HepG2 (cell line): ENCODE results near the gene TMEM9. TPM values are rescaled to one million over a fixed set of nuclear protein-coding genes. Genes with fewer than 3 reads are reported as not detected.

Experiments
- ARHGAP35 ChIP-seq: sonication (generic); formaldehyde crosslinking; IDR thresholded peaks from 2 replicates; pipeline ENCODE4 v1.9.0; 2022; ENCODE audit warnings: mild to moderate bottlenecking, inconsistent platforms, moderate library complexity, missing genetic modification reagents, borderline replicate concordance
- ATF1 ChIP-seq: IDR thresholded peaks from 2 replicates; pipeline ENCODE4 v1.6.1; 2016; ENCODE audit warnings: mild to moderate bottlenecking, control low read depth
- ATRX ChIP-seq: sonication (generic); formaldehyde crosslinking; IDR thresholded peaks from 2 replicates; pipeline ENCODE4 v1.4.0; 2020; ENCODE audit warnings: missing genetic modification reagents, borderline replicate concordance
- CREM ChIP-seq, 2 experiments: sonication (generic) in 1 of 2; formaldehyde crosslinking in 1 of 2; IDR thresholded peaks; 2 replicates each; pipeline versions ENCODE4 v1.4.0 to v1.6.1; 2016 to 2020; ENCODE audit warnings: antibody characterized with exemption in 1 of 2, mild to moderate bottlenecking in 1 of 2, missing genetic modification reagents in 1 of 2
- ETV5 ChIP-seq: IDR thresholded peaks from 2 replicates; pipeline ENCODE4 v1.6.1; 2018; ENCODE audit warnings: missing biosample characterization, missing genetic modification reagents, inconsistent platforms, borderline replicate concordance
- FOXM1 ChIP-seq: sonication (generic); formaldehyde crosslinking; IDR thresholded peaks from 2 replicates; pipeline ENCODE4 v1.5.0; 2020; ENCODE audit warnings: missing genetic modification reagents
- HNRNPL ChIP-seq: fragments of 200-400 bp; formaldehyde crosslinking; IDR thresholded peaks from 2 replicates; pipeline ENCODE4 v1.6.1; 2017; ENCODE audit warnings: mild to moderate bottlenecking, low read depth, low read length
- KMT2B ChIP-seq: IDR thresholded peaks from 2 replicates; pipeline ENCODE4 v1.6.1; 2016; ENCODE audit warnings: missing genetic modification reagents, missing compliant biosample characterization
- MTERF4 ChIP-seq: sonication (generic); formaldehyde crosslinking; IDR thresholded peaks from 2 replicates; pipeline ENCODE4 v1.8.0; 2023; ENCODE audit warnings: mild to moderate bottlenecking, missing genetic modification reagents
- NRL ChIP-seq: sonication (generic); formaldehyde crosslinking; IDR thresholded peaks from 2 replicates; pipeline ENCODE4 v1.5.0; 2020; ENCODE audit warnings: missing genetic modification reagents, mild to moderate bottlenecking, moderate library complexity, borderline replicate concordance
- SAP130 ChIP-seq: IDR thresholded peaks from 2 replicates; pipeline ENCODE4 v1.6.1; 2016; ENCODE audit warnings: low read depth
- SMAD3 ChIP-seq: sonication (generic); formaldehyde crosslinking; IDR thresholded peaks from 2 replicates; pipeline ENCODE4 v1.4.0; 2020; ENCODE audit warnings: missing genetic modification reagents
- TCF12 ChIP-seq, 2 experiments: fragments of 450-650 bp in 1 of 2; sonication (generic) in 1 of 2; formaldehyde crosslinking in 1 of 2; IDR thresholded peaks; 2 replicates each; pipeline versions ENCODE4 v1.6.1 to v1.8.0; 2017 to 2022; ENCODE audit warnings: antibody characterized with exemption in 1 of 2, mild to moderate bottlenecking in 1 of 2, missing genetic modification reagents in 1 of 2, moderate library complexity in 1 of 2
- TEF ChIP-seq: sonication (generic); formaldehyde crosslinking; IDR thresholded peaks from 2 replicates; pipeline ENCODE4 v1.5.0; 2020; ENCODE audit warnings: missing genetic modification reagents
- ZMAT5 ChIP-seq: sonication (generic); formaldehyde crosslinking; IDR thresholded peaks from 2 replicates; pipeline ENCODE4 v1.5.0; 2020; ENCODE audit warnings: mild to moderate bottlenecking, low read depth, missing genetic modification reagents, borderline replicate concordance
- ZNF503 ChIP-seq: sonication (generic); formaldehyde crosslinking; IDR thresholded peaks from 2 replicates; pipeline ENCODE4 v1.4.0; 2020; ENCODE audit warnings: missing genetic modification reagents
- ZNF687 ChIP-seq: sonication (generic); formaldehyde crosslinking; IDR thresholded peaks from 2 replicates; pipeline ENCODE4 v1.5.1; 2020; ENCODE audit warnings: mild to moderate bottlenecking, missing genetic modification reagents, moderate library complexity
- ZNF746 ChIP-seq: sonication (generic); formaldehyde crosslinking; IDR thresholded peaks from 2 replicates; pipeline ENCODE4 v1.8.0; 2022; ENCODE audit warnings: mild to moderate bottlenecking, missing genetic modification reagents
- ZNF768 ChIP-seq: sonication (generic); formaldehyde crosslinking; IDR thresholded peaks from 2 replicates; pipeline ENCODE4 v1.4.0; 2020; ENCODE audit warnings: missing genetic modification reagents
- polyA plus RNA-seq, 8 experiments: library from polyadenylated mRNA; depleted of rRNA in 3 of 8; stranded (reverse) in 7 of 8; unstranded in 1 of 8; fragments of >200 nt; fragmentation: Illumina TruSeq in 4 of 8; extraction: Trizol in 4 of 8; gene quantifications; 2 replicates each; pipeline versions ENCODE4 v1.2.1 to v1.2.3, GENCODE V29; 2011 to 2016; ENCODE audit warnings: low read depth in 4 of 8, missing spikeins in 1 of 8, mixed read lengths in 1 of 8; ENCODE audit not compliant: insufficient read depth in 1 of 8
- total RNA-seq, 5 experiments: library from RNA; depleted of rRNA; stranded (reverse); fragments of >200 nt; fragmentation: Illumina TruSeq; extraction: Trizol; gene quantifications; 2 replicates each; pipeline ENCODE4 v1.2.3, GENCODE V29; 2016; ENCODE audit warnings: low read depth in 1 of 5

TMEM9 gene
- total and polyA plus RNA-seq, 2 of the 13 experiments (the other 11 are each of a cell fraction or from before 2014, with no cell fraction given): 60.9 to 102 TPM

- TF ChIP-seq ZNF687 (CRISPR knock-in tag): no peak
- peak; percentile 69; the same call in 1 of the 2 replicates for TF ChIP-seq KMT2B (CRISPR knock-in tag)
- peak; percentile 79 for TF ChIP-seq ATF1 (CRISPR knock-in tag)
- TF ChIP-seq ETV5 (CRISPR knock-in tag): peak; percentile 69
- peak; percentile 98 for TF ChIP-seq SMAD3
- no peak for TF ChIP-seq ZMAT5 (CRISPR knock-in tag)
- peak; percentile 13; the same call in 1 of the 2 replicates for TF ChIP-seq MTERF4 (CRISPR knock-in tag)
- no peak for TF ChIP-seq FOXM1
- no peak for TF ChIP-seq ZNF768 (CRISPR knock-in tag)
- no peak for TF ChIP-seq ATRX
- TF ChIP-seq HNRNPL: 0 out of 2 replicates have a peak, but pooled peaks have one; percentile 33
- TF ChIP-seq CREM (IDR thresholded peaks at IDR 0.05): peak; percentile 82
- no peak for TF ChIP-seq CREM (CRISPR knock-in tag; IDR thresholded peaks at IDR 0.05)
- TF ChIP-seq ZNF746: no peak
- peak; percentile 87; the same call in 1 of the 2 replicates for TF ChIP-seq ZNF503 (CRISPR knock-in tag)
- 0 out of 2 replicates have a peak, but pooled peaks have one; percentile 4 for TF ChIP-seq ARHGAP35 (CRISPR knock-in tag)
- TF ChIP-seq SAP130 (CRISPR knock-in tag): peak; percentile 93
- TF ChIP-seq TEF (CRISPR knock-in tag): 0 out of 2 replicates have a peak, but pooled peaks have one; percentile 47
- no peak for TF ChIP-seq NRL
- no peak for TF ChIP-seq TCF12 (IDR thresholded peaks at IDR 0.05)
- TF ChIP-seq TCF12 (CRISPR knock-in tag; IDR thresholded peaks at IDR 0.05): no peak; the same call in 1 of the 2 replicates
- TF ChIP-seq, all 625 proteins: peak for 265
Observed at GRCh38 chr1:201170533-201171062, 16.3 kb upstream of the TMEM9 start (continued).
